NT2/D1 (cell line): ENCODE results near the gene ARHGEF26.

Experiments used
- DNase-seq: peaks from one replicate; pipeline ENCODE4 v3.0.0-alpha.2; 2011; ENCODE audit warnings: low read depth, low spot score
- H3K27me3 ChIP-seq: 2 replicates; pipeline ENCODE4 v1.6.0; 2011; ENCODE audit warnings: mild to moderate bottlenecking; ENCODE audit not compliant: insufficient read length, insufficient read depth
- H3K36me3 ChIP-seq: 2 replicates; pipeline ENCODE4 v1.6.1; 2011; ENCODE audit warnings: mild to moderate bottlenecking, low read length, mixed read lengths; ENCODE audit not compliant: insufficient read depth, insufficient read length
- H3K4me1 ChIP-seq: 2 replicates; pipeline ENCODE4 v1.5.1; 2011; ENCODE audit not compliant: insufficient read depth, insufficient read length
- H3K4me3 ChIP-seq: 2 replicates; pipeline ENCODE4 v1.5.1; 2011; ENCODE audit warnings: low read depth; ENCODE audit not compliant: insufficient read length
- H3K9ac ChIP-seq: 2 replicates; pipeline ENCODE4 v1.6.0; 2011; ENCODE audit warnings: low read depth; ENCODE audit not compliant: insufficient read length
- H3K9me3 ChIP-seq: 2 replicates; pipeline ENCODE4 v1.5.1; 2011; ENCODE audit warnings: mild to moderate bottlenecking, low read length; ENCODE audit not compliant: insufficient read depth
- SUZ12 ChIP-seq: IDR thresholded peaks from 2 replicates; pipeline ENCODE4 v1.6.1; 2011; ENCODE audit not compliant: insufficient read length, insufficient read depth; ENCODE audit errors: extremely low read depth
- YY1 ChIP-seq: IDR thresholded peaks from 2 replicates; pipeline ENCODE4 v1.6.1; 2011; ENCODE audit not compliant: insufficient read length, insufficient read depth
- ZNF274 ChIP-seq: IDR thresholded peaks from 2 replicates; pipeline ENCODE4 v1.6.1; 2011; ENCODE audit warnings: mild to moderate bottlenecking, low read depth, low read length

ARHGEF26 gene

GRCh38 chr3:154142608-154143007 lies 21.4 kb downstream of the ARHGEF26 start:
- H3K4me3 ChIP-seq = no peak overlapping the region
- TF ChIP-seq YY1 = no peak
- TF ChIP-seq ZNF274 = no peak
- TF ChIP-seq SUZ12 = no peak

GRCh38 chr3:154143873-154144272 lies 22.7 kb downstream of the ARHGEF26 start:
- Histone ChIP-seq H3K36me3 (no peaks in the 10 kb centered on the region), H3K9ac (no peak overlapping the region), H3K4me1 (no peaks in the 10 kb centered on the region), H3K27me3 (no peaks in the 10 kb centered on the region), H3K4me3 (no peak overlapping the region), H3K9me3 (no peaks in the 10 kb centered on the region)
- DNase-seq = no peak
- TF ChIP-seq SUZ12 (no peak), ZNF274 (no peak), YY1 (no peak)

More at GRCh38 chr3:154142608-154143007, 21.4 kb downstream of the ARHGEF26 start:
- no peak for DNase-seq
- Histone ChIP-seq H3K27me3 (no peaks in the 10 kb centered on the region), H3K4me1 (no peaks in the 10 kb centered on the region), H3K9me3 (no peaks in the 10 kb centered on the region), H3K9ac (no peak overlapping the region), H3K36me3 (no peaks in the 10 kb centered on the region)

- no peak for DNase-seq
- Histone ChIP-seq H3K27me3 (no peaks in the 10 kb centered on the region), H3K9ac (no peak overlapping the region), H3K36me3 (no peaks in the 10 kb centered on the region), H3K4me1 (no peaks in the 10 kb centered on the region), H3K9me3 (no peaks in the 10 kb centered on the region), H3K4me3 (no peak overlapping the region)
- no peak for TF ChIP-seq ZNF274
- TF ChIP-seq SUZ12 = no peak
- no peak for TF ChIP-seq YY1
Measured at GRCh38 chr3:154144825-154145465, 23.8 kb downstream of the ARHGEF26 start.

GRCh38 chr3:154148541-154148940 lies 27.4 kb downstream of the ARHGEF26 start:
- no peaks in the 10 kb centered on the region for H3K4me1 ChIP-seq
- H3K27me3 ChIP-seq = no peaks in the 10 kb centered on the region
- peaks cover 3% of the 10 kb centered on the region for H3K36me3 ChIP-seq
- no peaks in the 10 kb centered on the region for H3K9me3 ChIP-seq
- H3K4me3 ChIP-seq = no peak overlapping the region
- no peak overlapping the region for H3K9ac ChIP-seq
- TF ChIP-seq YY1 (no peak), SUZ12 (no peak), ZNF274 (no peak)
- no peak for DNase-seq

- TF ChIP-seq YY1 (no peak), SUZ12 (no peak), ZNF274 (no peak)
- no peak overlapping the region for H3K9ac ChIP-seq
- no peaks in the 10 kb centered on the region for H3K4me1 ChIP-seq
- H3K27me3 ChIP-seq = no peaks in the 10 kb centered on the region
- H3K9me3 ChIP-seq = no peaks in the 10 kb centered on the region
- peaks cover 3% of the 10 kb centered on the region for H3K36me3 ChIP-seq
- no peak for DNase-seq
- H3K4me3 ChIP-seq = no peak overlapping the region
Measured at GRCh38 chr3:154149286-154149685, 28.1 kb downstream of the ARHGEF26 start.

GRCh38 chr3:154151969-154152368 lies 30.8 kb downstream of the ARHGEF26 start:
- Histone ChIP-seq H3K4me3 (no peak overlapping the region), H3K9ac (no peak overlapping the region), H3K36me3 (peaks cover 3% of the 10 kb centered on the region), H3K4me1 (no peaks in the 10 kb centered on the region), H3K27me3 (no peaks in the 10 kb centered on the region), H3K9me3 (no peaks in the 10 kb centered on the region)
- no peak for DNase-seq
- TF ChIP-seq YY1 (no peak), SUZ12 (no peak), ZNF274 (no peak)

GRCh38 chr3:154152741-154153140 lies 31.6 kb downstream of the ARHGEF26 start:
- no peak for TF ChIP-seq YY1
- no peak for TF ChIP-seq ZNF274
- TF ChIP-seq SUZ12 = no peak
- Histone ChIP-seq H3K27me3 (no peaks in the 10 kb centered on the region), H3K4me1 (no peaks in the 10 kb centered on the region), H3K36me3 (peaks cover 3% of the 10 kb centered on the region), H3K9ac (no peak overlapping the region), H3K9me3 (no peaks in the 10 kb centered on the region), H3K4me3 (no peak overlapping the region)
- no peak for DNase-seq
